A673 (cell line): ENCODE data around the gene GLOD4. TPM values are rescaled to one million over a fixed set of nuclear protein-coding genes. Genes with fewer than 3 reads are reported as not detected.
A peak's percentile ranks its signal among the peaks of the same experiment; 100 is the strongest.

Source experiments
- BruUV-seq: library from RNA; stranded (reverse); fragments of 400-500 nt; replicated peaks from 2 replicates; lab custom pipeline; 2021; lab: Mats Ljungman, UMichigan
- CTCF ChIA-PET: fragments of 300-600 bp; sonication (Branson Sonifier 250); formaldehyde crosslinking; loops from one replicate; lab custom pipeline; 2022; ENCODE audit warnings: antibody characterized with exemption; lab: Charles Lee
- POLR2A ChIA-PET: fragments of 300-600 bp; sonication (Branson Sonifier 250); formaldehyde crosslinking; loops from one replicate; lab custom pipeline; 2022; ENCODE audit warnings: antibody characterized with exemption; ENCODE audit not compliant: low non-redundant PET; lab: Charles Lee
- DNase-seq: peaks from one replicate; pipeline ENCODE4 v3.0.0-alpha.2; 2015; ENCODE audit warnings: low spot score
- H3K27ac ChIP-seq: fragments of 200-600 bp; sonication (generic); 2 replicates; pipeline ENCODE4 v1.5.1; 2016; ENCODE audit warnings: mixed run types, low read depth, mild to moderate bottlenecking, mixed read lengths, antibody characterized with exemption, low read length; ENCODE audit not compliant: poor library complexity, severe bottlenecking
- H3K27me3 ChIP-seq: fragments of 200-600 bp; sonication (generic); replicated peaks from 2 replicates; pipeline ENCODE4 v1.6.1; 2017; ENCODE audit warnings: mixed run types, low read depth, mild to moderate bottlenecking, mixed read lengths, antibody characterized with exemption, low read length; ENCODE audit not compliant: insufficient read depth, poor library complexity
- H3K36me3 ChIP-seq: fragments of 200-600 bp; sonication (generic); 2 replicates; pipeline ENCODE4 v1.6.1; 2016; ENCODE audit warnings: mixed run types, mild to moderate bottlenecking, mixed read lengths, antibody characterized with exemption, low read length; ENCODE audit not compliant: insufficient read depth, poor library complexity, severe bottlenecking
- H3K4me1 ChIP-seq: fragments of 200-600 bp; sonication (generic); 2 replicates; pipeline ENCODE4 v1.6.1; 2017; ENCODE audit warnings: mixed run types, mild to moderate bottlenecking, mixed read lengths, antibody characterized with exemption, low read length; ENCODE audit not compliant: insufficient read depth, poor library complexity, severe bottlenecking
- H3K4me3 ChIP-seq: fragments of 200-600 bp; sonication (generic); 2 replicates; pipeline ENCODE4 v1.5.1; 2016; ENCODE audit warnings: low read depth, mixed run types, mild to moderate bottlenecking, mixed read lengths, low read length; ENCODE audit not compliant: poor library complexity, severe bottlenecking
- H3K9me3 ChIP-seq: fragments of 200-600 bp; sonication (generic); 2 replicates; pipeline ENCODE4 v1.6.1; 2016; ENCODE audit warnings: mixed run types, low read depth, mild to moderate bottlenecking, mixed read lengths, antibody characterized with exemption, low read length; ENCODE audit not compliant: poor library complexity, severe bottlenecking
- EZH2 ChIP-seq: fragments of 200-600 bp; sonication (generic); IDR thresholded peaks from 2 replicates; pipeline ENCODE4 v1.6.1; 2017; ENCODE audit warnings: borderline replicate concordance, low read depth, mild to moderate bottlenecking, mixed read lengths, antibody characterized with exemption, low read length; ENCODE audit not compliant: poor library complexity, severe bottlenecking
- intact Hi-C: fragments of 100-400 bp; cut with micrococcal nuclease; formaldehyde crosslinking; loops from one replicate; pipeline ENCODE4 v1.10.0; 2022; ENCODE audit not compliant: unreplicated experiment
- total RNA-seq: library from RNA; stranded (reverse); gene quantifications from 2 replicates; pipeline ENCODE4 v1.2.3, GENCODE V29; 2021
- TF ChIP-seq, protein P1 (sequence below): fragments of 300-800, 200-600 bp; sonication (generic); conservative IDR thresholded peaks from 2 replicates; pipeline ENCODE4 v1.5.1; 2017; ENCODE audit warnings: low read depth, mild to moderate bottlenecking, antibody characterized with exemption, low read length, moderate library complexity, mixed read lengths

GLOD4 gene
- total RNA-seq, 1 experiment from 2014 or later, result 110 TPM

DNA sequence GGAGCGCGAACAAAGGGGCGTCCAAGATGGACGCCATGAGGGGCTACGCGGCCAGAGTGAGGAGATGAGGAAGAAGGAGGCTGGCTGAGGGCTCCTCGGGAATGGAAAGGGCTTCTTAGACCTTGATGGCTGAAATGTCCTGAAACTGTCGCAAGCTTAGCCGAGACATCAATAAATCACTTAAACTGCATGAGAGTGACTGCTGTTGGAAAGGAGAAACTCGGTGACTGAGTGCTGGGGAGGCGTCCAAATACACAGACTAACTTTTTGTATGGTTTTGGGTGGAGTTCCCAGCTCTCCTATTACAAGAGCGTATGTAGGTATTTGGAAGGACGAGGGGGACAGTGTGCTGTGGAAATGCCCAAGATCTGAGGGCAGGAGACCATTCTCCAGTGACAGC lies 28.7 kb downstream of the GLOD4 start:
- no peak for DNase-seq
- H3K9me3 ChIP-seq, result no peaks in the 10 kb centered on the region
- H3K4me3 ChIP-seq, result no peak overlapping the region
- intact Hi-C loops, result no loop called here
- ChIA-PET CTCF (interaction anchor here (1.4 kb wide), 1 partner anchor 341 kb away, joined by 8 read pairs; no protein-coding TSS in a partner anchor), POLR2A (no interaction called here)
- TSS peak; percentile 29 for BruUV-seq
- H3K27ac ChIP-seq, result no peak overlapping the region
- no peaks in the 10 kb centered on the region for H3K27me3 ChIP-seq
- TF ChIP-seq, protein P1, sequence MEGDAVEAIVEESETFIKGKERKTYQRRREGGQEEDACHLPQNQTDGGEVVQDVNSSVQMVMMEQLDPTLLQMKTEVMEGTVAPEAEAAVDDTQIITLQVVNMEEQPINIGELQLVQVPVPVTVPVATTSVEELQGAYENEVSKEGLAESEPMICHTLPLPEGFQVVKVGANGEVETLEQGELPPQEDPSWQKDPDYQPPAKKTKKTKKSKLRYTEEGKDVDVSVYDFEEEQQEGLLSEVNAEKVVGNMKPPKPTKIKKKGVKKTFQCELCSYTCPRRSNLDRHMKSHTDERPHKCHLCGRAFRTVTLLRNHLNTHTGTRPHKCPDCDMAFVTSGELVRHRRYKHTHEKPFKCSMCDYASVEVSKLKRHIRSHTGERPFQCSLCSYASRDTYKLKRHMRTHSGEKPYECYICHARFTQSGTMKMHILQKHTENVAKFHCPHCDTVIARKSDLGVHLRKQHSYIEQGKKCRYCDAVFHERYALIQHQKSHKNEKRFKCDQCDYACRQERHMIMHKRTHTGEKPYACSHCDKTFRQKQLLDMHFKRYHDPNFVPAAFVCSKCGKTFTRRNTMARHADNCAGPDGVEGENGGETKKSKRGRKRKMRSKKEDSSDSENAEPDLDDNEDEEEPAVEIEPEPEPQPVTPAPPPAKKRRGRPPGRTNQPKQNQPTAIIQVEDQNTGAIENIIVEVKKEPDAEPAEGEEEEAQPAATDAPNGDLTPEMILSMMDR, result no peak
- TF ChIP-seq EZH2, result no peak
- H3K36me3 ChIP-seq, result peaks cover 18% of the 10 kb centered on the region
- peaks cover 5% of the 10 kb centered on the region for H3K4me1 ChIP-seq

DNA sequence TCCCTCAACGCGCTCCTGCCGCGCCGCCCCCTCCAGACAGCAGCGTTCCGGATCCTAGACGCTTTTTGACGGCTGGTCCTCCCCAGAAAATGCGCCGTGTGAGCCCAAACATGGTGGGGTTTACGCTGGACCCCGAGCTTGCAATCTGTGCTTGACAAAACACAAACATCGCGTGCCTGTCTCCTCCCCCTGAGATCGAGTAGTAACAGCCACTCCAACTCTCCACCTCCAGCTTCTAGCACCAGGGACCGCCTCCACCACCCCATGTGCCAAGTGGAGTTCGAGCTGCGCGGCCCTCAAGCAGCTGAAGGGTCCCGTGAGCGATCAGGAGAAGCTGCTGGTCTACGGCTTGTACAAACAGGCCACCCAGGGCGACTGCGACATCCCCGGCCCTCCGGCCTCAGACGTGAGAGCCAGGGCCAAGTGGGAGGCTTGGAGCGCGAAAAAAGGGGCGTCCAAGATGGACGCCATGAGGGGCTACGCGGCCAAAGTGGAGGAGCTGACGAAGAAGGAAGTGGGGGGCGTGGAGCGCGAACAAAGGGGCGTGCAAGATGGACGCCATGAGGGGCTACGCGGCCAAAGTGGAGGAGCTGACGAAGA lies 29.4 kb downstream of the GLOD4 start:
- peaks cover 18% of the 10 kb centered on the region for H3K36me3 ChIP-seq
- peak overlapping the region; percentile 96 for H3K27ac ChIP-seq
- POLR2A ChIA-PET, result no interaction called here
- CTCF ChIA-PET, result interaction anchor here (0.6 to 1.4 kb wide), 6 partner anchors 35 to 341 kb away, joined by 3 to 8 read pairs (median 6); partner anchors contain the start of gene TIMM22
- no TSS peak for BruUV-seq
- no peaks in the 10 kb centered on the region for H3K27me3 ChIP-seq
- H3K9me3 ChIP-seq, result no peaks in the 10 kb centered on the region
- intact Hi-C loops, result no loop called here
- H3K4me1 ChIP-seq, result peaks cover 5% of the 10 kb centered on the region
- H3K4me3 ChIP-seq, result peak overlapping the region; percentile 80
- TF ChIP-seq, protein P1, result no peak
- no peak for TF ChIP-seq EZH2
- DNase-seq, result peak; percentile 76

DNA sequence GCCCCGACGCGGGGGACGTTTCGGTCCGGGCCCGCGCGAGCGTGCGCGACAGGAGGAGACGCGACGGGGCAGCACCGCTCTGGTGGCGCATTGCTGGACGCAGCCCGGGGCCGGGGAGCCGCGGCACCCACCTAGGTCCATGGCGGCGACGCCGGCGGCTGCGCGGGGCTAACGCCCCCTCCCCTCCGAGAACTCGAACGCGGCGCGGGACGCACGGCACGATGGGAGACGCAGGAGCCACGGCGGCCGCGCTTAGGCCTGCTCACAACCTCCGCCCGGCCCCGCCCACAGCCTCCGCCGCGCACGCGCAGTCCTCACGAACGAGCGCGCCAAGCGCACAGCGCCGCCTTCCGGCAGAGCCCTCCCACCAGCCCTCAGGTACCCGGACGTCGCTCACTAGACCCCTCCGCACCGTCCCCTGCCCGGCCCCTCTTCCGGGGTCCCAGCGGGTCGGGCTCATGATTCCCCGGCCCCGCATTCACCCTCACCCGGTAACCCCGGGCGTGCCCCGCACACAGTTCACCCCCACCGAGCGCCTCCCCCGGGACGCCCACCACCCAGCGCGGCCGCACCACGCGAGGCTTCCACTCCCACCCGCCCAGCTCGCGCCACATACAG lies 30.0 kb downstream of the GLOD4 start, which contains the start of gene GEMIN4:
Gene GEMIN4 (minus strand): TSS at position 263 of the 618 bp plus-strand sequence. CDS start 122 bp downstream, at position 141.
- intact Hi-C loops, result no loop called here
- DNase-seq, result peak; percentile 95
- POLR2A ChIA-PET, result no interaction called here
- Histone ChIP-seq H3K9me3 (no peaks in the 10 kb centered on the region), H3K27ac (peak within 1 kb of the TSS; percentile 96), H3K4me3 (peak within 1 kb of the TSS; percentile 80), H3K4me1 (peaks cover 5% of the 10 kb centered on the region), H3K36me3 (peaks cover 20% of the 10 kb centered on the region), H3K27me3 (no peaks in the 10 kb centered on the region)
- no TSS peak for BruUV-seq
- TF ChIP-seq EZH2, result no peak
- TF ChIP-seq, protein P1, result peak; percentile 95
- CTCF ChIA-PET, result interaction anchor here (0.6 to 1.4 kb wide), 7 partner anchors 36 to 340 kb away, joined by 3 to 8 read pairs (median 6); partner anchors contain the start of gene TIMM22
